Smooth muscle cell (in vitro differentiated cells): ENCODE results near the gene ZIC5. TPM values are rescaled to one million over a fixed set of nuclear protein-coding genes. Genes with fewer than 3 reads are reported as not detected.

Source experiments
- DNase-seq: peaks from one replicate; lab custom pipeline; 2025; ENCODE audit not compliant: unreplicated experiment; lab: John Stamatoyannopoulos, UW
- H2AFZ ChIP-seq: fragments of 200-600 bp; sonication (generic); 2 replicates; pipeline ENCODE4 v1.6.0; 2016; ENCODE audit warnings: antibody characterized with exemption, low read depth, mild to moderate bottlenecking
- H3F3A ChIP-seq: fragments of 200-600 bp; sonication (generic); 2 replicates; pipeline ENCODE4 v1.6.0; 2017; ENCODE audit warnings: antibody characterized with exemption, low read depth
- H3K27ac ChIP-seq: fragments of 200-600 bp; sonication (generic); 2 replicates; pipeline ENCODE4 v1.5.1; 2016; ENCODE audit warnings: low read depth, mild to moderate bottlenecking
- H3K27me3 ChIP-seq: fragments of 200-600 bp; sonication (generic); 2 replicates; pipeline ENCODE4 v1.6.1; 2016; ENCODE audit warnings: low read depth, mild to moderate bottlenecking
- H3K36me3 ChIP-seq: fragments of 200-600 bp; sonication (generic); 2 replicates; pipeline ENCODE4 v1.5.1; 2016; ENCODE audit warnings: low read depth
- H3K4me1 ChIP-seq: fragments of 200-600 bp; sonication (generic); 2 replicates; pipeline ENCODE4 v1.5.1; 2016; ENCODE audit warnings: low read depth
- H3K4me2 ChIP-seq: fragments of 200-600 bp; sonication (generic); 2 replicates; pipeline ENCODE4 v1.6.0; 2016; ENCODE audit warnings: mild to moderate bottlenecking
- H3K4me3 ChIP-seq: fragments of 200-600 bp; sonication (generic); 2 replicates; pipeline ENCODE4 v1.5.1; 2016; ENCODE audit warnings: mild to moderate bottlenecking
- H3K79me2 ChIP-seq: fragments of 200-600 bp; sonication (generic); 2 replicates; pipeline ENCODE4 v1.6.0; 2016; ENCODE audit warnings: low read depth, mild to moderate bottlenecking
- H3K9ac ChIP-seq: fragments of 200-600 bp; sonication (generic); 2 replicates; pipeline ENCODE4 v1.6.0; 2016; ENCODE audit warnings: low read depth
- H3K9me3 ChIP-seq: fragments of 200-600 bp; sonication (generic); replicated peaks from 2 replicates; pipeline ENCODE4 v1.5.1; 2016; ENCODE audit warnings: low read depth
- H4K20me1 ChIP-seq: fragments of 200-600 bp; sonication (generic); 2 replicates; pipeline ENCODE4 v1.6.0; 2016; ENCODE audit warnings: low read depth
- CTCF ChIP-seq: fragments of 200-600 bp; sonication (generic); IDR thresholded peaks from 2 replicates; pipeline ENCODE4 v1.5.1; 2017; ENCODE audit warnings: borderline replicate concordance, mild to moderate bottlenecking, antibody characterized with exemption; ENCODE audit not compliant: insufficient read depth, poor library complexity, severe bottlenecking
- WGBS: methylation state at CpG from one replicate; pipeline ENCODE4 v1.1.7; 2016; ENCODE audit warnings: low lambda C conversion rate; 5-methylcytosine and 5-hydroxymethylcytosine counted together
- polyA plus RNA-seq: library from polyadenylated mRNA; unstranded; fragments of >200 nt; fragmentation: Nextera tagmentation; extraction: Ambion mirVana; gene quantifications from 2 replicates; pipeline ENCODE4 v1.2.1, GENCODE V29; 2016
- total RNA-seq: library from RNA; depleted of rRNA; stranded (reverse); fragments of >200 nt; gene quantifications from 2 replicates; pipeline ENCODE4 v1.2.3, GENCODE V29; 2014

The ZIC5 gene
- total and polyA plus RNA-seq, 2 experiments from 2014 or later, result not detected

- Histone ChIP-seq H3K9ac (no peak overlapping the region), H3K27me3 (peaks cover 11% of the 10 kb centered on the region), H3K27ac (no peak overlapping the region), H3F3A (no peaks in the 10 kb centered on the region), H3K4me3 (no peak overlapping the region), H3K36me3 (no peaks in the 10 kb centered on the region), H4K20me1 (no peaks in the 10 kb centered on the region), H3K4me2 (no peak overlapping the region), H3K4me1 (no peaks in the 10 kb centered on the region), H3K79me2 (no peaks in the 10 kb centered on the region), H3K9me3 (no peaks in the 10 kb centered on the region), H2AFZ (no peak overlapping the region)
- DNase-seq, result no peak
- TF ChIP-seq CTCF, result no peak
- WGBS, result 83% methylated on average over 2 of the region's 2 CpGs
Measured at GRCh38 chr13:99919132-99919531, 52.4 kb downstream of the ZIC5 start.

GRCh38 chr13:99916366-99917103 is 55.0 kb downstream of the ZIC5 start:
- H3K36me3 ChIP-seq, result no peaks in the 10 kb centered on the region
- no peak overlapping the region for H3K4me3 ChIP-seq
- no peaks in the 10 kb centered on the region for H3K9me3 ChIP-seq
- no peak overlapping the region for H3K4me2 ChIP-seq
- WGBS, result 39% methylated on average over 10 of the region's 10 CpGs
- no peaks in the 10 kb centered on the region for H3F3A ChIP-seq
- H3K27ac ChIP-seq, result no peak overlapping the region
- peak; percentile 96 for TF ChIP-seq CTCF
- no peaks in the 10 kb centered on the region for H3K79me2 ChIP-seq
- peaks cover 26% of the 10 kb centered on the region for H3K27me3 ChIP-seq
- H4K20me1 ChIP-seq, result no peaks in the 10 kb centered on the region
- H3K9ac ChIP-seq, result no peak overlapping the region
- no peak overlapping the region for H2AFZ ChIP-seq
- DNase-seq, result no peak
- no peaks in the 10 kb centered on the region for H3K4me1 ChIP-seq

GRCh38 chr13:99913167-99913566 is 58.4 kb downstream of the ZIC5 start:
- TF ChIP-seq CTCF, result no peak
- Histone ChIP-seq H3F3A (no peaks in the 10 kb centered on the region), H3K36me3 (no peaks in the 10 kb centered on the region), H3K27ac (no peak overlapping the region), H3K4me1 (no peaks in the 10 kb centered on the region), H4K20me1 (no peaks in the 10 kb centered on the region), H3K4me2 (no peak overlapping the region), H3K4me3 (no peak overlapping the region), H3K9me3 (no peaks in the 10 kb centered on the region), H3K9ac (no peak overlapping the region), H3K79me2 (no peaks in the 10 kb centered on the region), H2AFZ (no peak overlapping the region), H3K27me3 (peaks cover 36% of the 10 kb centered on the region)
- no peak for DNase-seq
- WGBS, result 89% methylated on average over 7 of the region's 7 CpGs

Other genes starting within 250 kb of the ZIC5 start
- gene ZIC2, start 10.0 kb upstream of the ZIC5 start, total RNA-seq, result not detected in 2 replicates
- not detected in 2 replicates for gene ZIC2, start 10.0 kb upstream of the ZIC5 start, polyA plus RNA-seq
- gene PCCA, start 117.3 kb upstream of the ZIC5 start, total RNA-seq, result 19.5 and 19.6 TPM in 2 replicates
- gene PCCA, start 117.3 kb upstream of the ZIC5 start, polyA plus RNA-seq, result 24.0 and 24.7 TPM in 2 replicates